H1 (cell line): ENCODE results near the gene CRELD1. TPM values are rescaled to one million over a fixed set of nuclear protein-coding genes. Genes with fewer than 3 reads are reported as not detected.

Source experiments
- CBX8 ChIP-seq: fragments of 300-800, 300-1000 bp; sonication (generic); IDR thresholded peaks from 2 replicates; pipeline ENCODE4 v1.7.1; 2016; ENCODE audit warnings: low read depth, low read length, borderline replicate concordance
- CHD1 ChIP-seq: IDR thresholded peaks from 2 replicates; pipeline ENCODE4 v1.6.1; 2012; ENCODE audit warnings: low read depth, low read length, improper control_type of control experiment
- JUN ChIP-seq: IDR thresholded peaks from 2 replicates; pipeline ENCODE4 v1.6.1; 2011; ENCODE audit warnings: low read depth, mild to moderate bottlenecking, improper control_type of control experiment, low read length
- KDM1A ChIP-seq: fragments of 200-600, 300-600 bp; sonication (generic); IDR thresholded peaks from 2 replicates; pipeline ENCODE4 v1.7.1; 2016; ENCODE audit warnings: mild to moderate bottlenecking, low read length, borderline replicate concordance
- RXRA ChIP-seq: IDR thresholded peaks from 2 replicates; pipeline ENCODE4 v1.6.1; 2011; ENCODE audit warnings: low read depth, mild to moderate bottlenecking, low read length, moderate library complexity; ENCODE audit not compliant: insufficient read depth
- polyA plus RNA-seq, 7 experiments: library from polyadenylated mRNA; depleted of rRNA in 3 of 7; stranded (reverse) in 5 of 7; unstranded in 2 of 7; fragments of >200 nt in 5 of 7; fragments of 200-250 nt in 2 of 7; gene quantifications; 1 replicate in 5 of 7; 2 replicates in 1 of 7; 4 replicates in 1 of 7; pipeline versions ENCODE4 v1.2.1 to v1.2.3, GENCODE V29; 2011 to 2013; ENCODE audit warnings: missing spikeins in 2 of 7, mixed read lengths in 2 of 7
- total RNA-seq: library from RNA; stranded (reverse); fragmentation: NEBNext Ultra II Directional; extraction: Animal tissue kit (Norgen Biotek cat#: 25700); gene quantifications from 2 replicates; pipeline ENCODE4 v1.2.1, GENCODE V29; 2021
- TF ChIP-seq, protein P1 (sequence below): fragments of 300-600 bp; sonication (generic); IDR thresholded peaks from 2 replicates; pipeline ENCODE4 v1.7.1; 2012; ENCODE audit warnings: low read length, moderate library complexity, mild to moderate bottlenecking, inconsistent platforms; ENCODE audit not compliant: insufficient replicate concordance

The CRELD1 gene
- total and polyA plus RNA-seq, 2 of the 8 experiments (the other 6 are each of a cell fraction or from before 2014, with no cell fraction given) = 12.9 to 15.1 TPM

GRCh38 chr3:9970020-9970652, 36.5 kb downstream of the CRELD1 start (continued):
- TF ChIP-seq, protein P1, sequence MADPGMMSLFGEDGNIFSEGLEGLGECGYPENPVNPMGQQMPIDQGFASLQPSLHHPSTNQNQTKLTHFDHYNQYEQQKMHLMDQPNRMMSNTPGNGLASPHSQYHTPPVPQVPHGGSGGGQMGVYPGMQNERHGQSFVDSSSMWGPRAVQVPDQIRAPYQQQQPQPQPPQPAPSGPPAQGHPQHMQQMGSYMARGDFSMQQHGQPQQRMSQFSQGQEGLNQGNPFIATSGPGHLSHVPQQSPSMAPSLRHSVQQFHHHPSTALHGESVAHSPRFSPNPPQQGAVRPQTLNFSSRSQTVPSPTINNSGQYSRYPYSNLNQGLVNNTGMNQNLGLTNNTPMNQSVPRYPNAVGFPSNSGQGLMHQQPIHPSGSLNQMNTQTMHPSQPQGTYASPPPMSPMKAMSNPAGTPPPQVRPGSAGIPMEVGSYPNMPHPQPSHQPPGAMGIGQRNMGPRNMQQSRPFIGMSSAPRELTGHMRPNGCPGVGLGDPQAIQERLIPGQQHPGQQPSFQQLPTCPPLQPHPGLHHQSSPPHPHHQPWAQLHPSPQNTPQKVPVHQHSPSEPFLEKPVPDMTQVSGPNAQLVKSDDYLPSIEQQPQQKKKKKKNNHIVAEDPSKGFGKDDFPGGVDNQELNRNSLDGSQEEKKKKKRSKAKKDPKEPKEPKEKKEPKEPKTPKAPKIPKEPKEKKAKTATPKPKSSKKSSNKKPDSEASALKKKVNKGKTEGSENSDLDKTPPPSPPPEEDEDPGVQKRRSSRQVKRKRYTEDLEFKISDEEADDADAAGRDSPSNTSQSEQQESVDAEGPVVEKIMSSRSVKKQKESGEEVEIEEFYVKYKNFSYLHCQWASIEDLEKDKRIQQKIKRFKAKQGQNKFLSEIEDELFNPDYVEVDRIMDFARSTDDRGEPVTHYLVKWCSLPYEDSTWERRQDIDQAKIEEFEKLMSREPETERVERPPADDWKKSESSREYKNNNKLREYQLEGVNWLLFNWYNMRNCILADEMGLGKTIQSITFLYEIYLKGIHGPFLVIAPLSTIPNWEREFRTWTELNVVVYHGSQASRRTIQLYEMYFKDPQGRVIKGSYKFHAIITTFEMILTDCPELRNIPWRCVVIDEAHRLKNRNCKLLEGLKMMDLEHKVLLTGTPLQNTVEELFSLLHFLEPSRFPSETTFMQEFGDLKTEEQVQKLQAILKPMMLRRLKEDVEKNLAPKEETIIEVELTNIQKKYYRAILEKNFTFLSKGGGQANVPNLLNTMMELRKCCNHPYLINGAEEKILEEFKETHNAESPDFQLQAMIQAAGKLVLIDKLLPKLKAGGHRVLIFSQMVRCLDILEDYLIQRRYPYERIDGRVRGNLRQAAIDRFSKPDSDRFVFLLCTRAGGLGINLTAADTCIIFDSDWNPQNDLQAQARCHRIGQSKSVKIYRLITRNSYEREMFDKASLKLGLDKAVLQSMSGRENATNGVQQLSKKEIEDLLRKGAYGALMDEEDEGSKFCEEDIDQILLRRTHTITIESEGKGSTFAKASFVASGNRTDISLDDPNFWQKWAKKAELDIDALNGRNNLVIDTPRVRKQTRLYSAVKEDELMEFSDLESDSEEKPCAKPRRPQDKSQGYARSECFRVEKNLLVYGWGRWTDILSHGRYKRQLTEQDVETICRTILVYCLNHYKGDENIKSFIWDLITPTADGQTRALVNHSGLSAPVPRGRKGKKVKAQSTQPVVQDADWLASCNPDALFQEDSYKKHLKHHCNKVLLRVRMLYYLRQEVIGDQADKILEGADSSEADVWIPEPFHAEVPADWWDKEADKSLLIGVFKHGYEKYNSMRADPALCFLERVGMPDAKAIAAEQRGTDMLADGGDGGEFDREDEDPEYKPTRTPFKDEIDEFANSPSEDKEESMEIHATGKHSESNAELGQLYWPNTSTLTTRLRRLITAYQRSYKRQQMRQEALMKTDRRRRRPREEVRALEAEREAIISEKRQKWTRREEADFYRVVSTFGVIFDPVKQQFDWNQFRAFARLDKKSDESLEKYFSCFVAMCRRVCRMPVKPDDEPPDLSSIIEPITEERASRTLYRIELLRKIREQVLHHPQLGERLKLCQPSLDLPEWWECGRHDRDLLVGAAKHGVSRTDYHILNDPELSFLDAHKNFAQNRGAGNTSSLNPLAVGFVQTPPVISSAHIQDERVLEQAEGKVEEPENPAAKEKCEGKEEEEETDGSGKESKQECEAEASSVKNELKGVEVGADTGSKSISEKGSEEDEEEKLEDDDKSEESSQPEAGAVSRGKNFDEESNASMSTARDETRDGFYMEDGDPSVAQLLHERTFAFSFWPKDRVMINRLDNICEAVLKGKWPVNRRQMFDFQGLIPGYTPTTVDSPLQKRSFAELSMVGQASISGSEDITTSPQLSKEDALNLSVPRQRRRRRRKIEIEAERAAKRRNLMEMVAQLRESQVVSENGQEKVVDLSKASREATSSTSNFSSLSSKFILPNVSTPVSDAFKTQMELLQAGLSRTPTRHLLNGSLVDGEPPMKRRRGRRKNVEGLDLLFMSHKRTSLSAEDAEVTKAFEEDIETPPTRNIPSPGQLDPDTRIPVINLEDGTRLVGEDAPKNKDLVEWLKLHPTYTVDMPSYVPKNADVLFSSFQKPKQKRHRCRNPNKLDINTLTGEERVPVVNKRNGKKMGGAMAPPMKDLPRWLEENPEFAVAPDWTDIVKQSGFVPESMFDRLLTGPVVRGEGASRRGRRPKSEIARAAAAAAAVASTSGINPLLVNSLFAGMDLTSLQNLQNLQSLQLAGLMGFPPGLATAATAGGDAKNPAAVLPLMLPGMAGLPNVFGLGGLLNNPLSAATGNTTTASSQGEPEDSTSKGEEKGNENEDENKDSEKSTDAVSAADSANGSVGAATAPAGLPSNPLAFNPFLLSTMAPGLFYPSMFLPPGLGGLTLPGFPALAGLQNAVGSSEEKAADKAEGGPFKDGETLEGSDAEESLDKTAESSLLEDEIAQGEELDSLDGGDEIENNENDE = no peak
- TF ChIP-seq CBX8 = no peak
- no peak for TF ChIP-seq KDM1A
- no peak for TF ChIP-seq RXRA
- TF ChIP-seq CHD1 = no peak
- TF ChIP-seq JUN = no peak
